ENCODE data around the gene CDKN2AIPNL. TPM values are rescaled to one million over a fixed set of nuclear protein-coding genes. Genes with fewer than 3 reads are reported as not detected.

Gene CDKN2AIPNL
- total RNA-seq, 4 donors from 2014 or later: 6.9 to 28.3 (median 13.2) TPM

GRCh38 chr5:134403951-134404350 is 7.7 kb downstream of the CDKN2AIPNL start:
- peaks cover 0 to 9% (median 0%) of the 10 kb centered on the region in 3 donors for H3K4me1 ChIP-seq
- no peak overlapping the region for H3K4me3 ChIP-seq
- H3K36me3 ChIP-seq: peaks cover 0 to 59% (median 0%) of the 10 kb centered on the region in 3 donors
- no peaks in the 10 kb centered on the region for H3K27me3 ChIP-seq
- TF ChIP-seq CTCF (IDR thresholded peaks at IDR 0.05) (no peak), POLR2A (IDR thresholded peaks at IDR 0.05) (no peak)
- WGBS, 2 donors: 48 to 90% methylated on average over 5 of the region's 5 CpGs
- DNase-seq: no peak
- H3K9me3 ChIP-seq: no peaks in the 10 kb centered on the region
- intact Hi-C loops (cut with DNase I): no loop called here
- H3K27ac ChIP-seq: no peak overlapping the region

GRCh38 chr5:134398609-134399155 is 13.0 kb downstream of the CDKN2AIPNL start:
- Histone ChIP-seq H3K27me3 (no peaks in the 10 kb centered on the region), H3K4me1 (peaks cover 0 to 2% (median 0%) of the 10 kb centered on the region in 3 donors), H3K36me3 (peaks cover 6 to 80% (median 9%) of the 10 kb centered on the region in 3 donors), H3K4me3 (no peak overlapping the region), H3K9me3 (no peaks in the 10 kb centered on the region), H3K27ac (no peak overlapping the region)
- intact Hi-C loops (cut with DNase I): loop anchor here (10.0 kb wide), 1 partner anchor 84 kb away; no protein-coding TSS in a partner anchor
- TF ChIP-seq POLR2A (IDR thresholded peaks at IDR 0.05): no peak
- no peak for TF ChIP-seq CTCF (IDR thresholded peaks at IDR 0.05)
- DNase-seq: no peak
- 80 to 95% methylated on average over 2 of the region's 2 CpGs for WGBS, 2 donors

- Histone ChIP-seq H3K27ac (no peak overlapping the region), H3K4me1 (no peaks in the 10 kb centered on the region), H3K27me3 (no peaks in the 10 kb centered on the region), H3K9me3 (no peaks in the 10 kb centered on the region), H3K36me3 (peaks cover 6 to 91% (median 13%) of the 10 kb centered on the region in 3 donors), H3K4me3 (no peak overlapping the region)
- 94 to 100% methylated on average over 2 of the region's 2 CpGs for WGBS, 2 donors
- DNase-seq: no peak
- TF ChIP-seq POLR2A (IDR thresholded peaks at IDR 0.05): no peak
- TF ChIP-seq CTCF (IDR thresholded peaks at IDR 0.05): no peak
- intact Hi-C loops (cut with DNase I): loop anchor here (10.0 kb wide), 1 partner anchor 82 kb away; no protein-coding TSS in a partner anchor
These were observed 14.5 kb downstream of the CDKN2AIPNL start for GRCh38 chr5:134397196-134397595.

GRCh38 chr5:134396274-134396673 is 15.4 kb downstream of the CDKN2AIPNL start:
- Histone ChIP-seq H3K4me3 (no peak overlapping the region), H3K27me3 (no peaks in the 10 kb centered on the region), H3K36me3 (peaks cover 6 to 91% (median 21%) of the 10 kb centered on the region in 3 donors), H3K9me3 (no peaks in the 10 kb centered on the region), H3K4me1 (no peaks in the 10 kb centered on the region), H3K27ac (no peak overlapping the region)
- 73 to 84% methylated on average over 4 of the region's 4 CpGs for WGBS, 2 donors
- DNase-seq: no peak
- intact Hi-C loops (cut with DNase I): loop anchor here (10.0 kb wide), 1 partner anchor 81 kb away; no protein-coding TSS in a partner anchor
- TF ChIP-seq POLR2A (IDR thresholded peaks at IDR 0.05) (no peak), CTCF (IDR thresholded peaks at IDR 0.05) (no peak)

GRCh38 chr5:134394932-134395331 is 16.7 kb downstream of the CDKN2AIPNL start:
- peaks cover 9 to 100% (median 32%) of the 10 kb centered on the region in 3 donors for H3K36me3 ChIP-seq
- 92% methylated on average over 7 of the region's 7 CpGs for WGBS, 2 donors
- no peaks in the 10 kb centered on the region for H3K9me3 ChIP-seq
- intact Hi-C loops (cut with DNase I): loop anchor here (10.0 kb wide), 1 partner anchor 80 kb away; no protein-coding TSS in a partner anchor
- H3K4me3 ChIP-seq: no peak overlapping the region
- H3K4me1 ChIP-seq: no peaks in the 10 kb centered on the region
- no peak for DNase-seq
- no peak overlapping the region for H3K27ac ChIP-seq
- H3K27me3 ChIP-seq: no peaks in the 10 kb centered on the region
- no peak for TF ChIP-seq CTCF (IDR thresholded peaks at IDR 0.05)
- no peak for TF ChIP-seq POLR2A (IDR thresholded peaks at IDR 0.05)

All from esophagus squamous epithelium (tissue), 5 donors.